CD4-positive, CD25-positive, alpha-beta regulatory T cell (primary cell): ENCODE data around the gene CTH. TPM values are rescaled to one million over a fixed set of nuclear protein-coding genes. Genes with fewer than 3 reads are reported as not detected.
A peak's percentile ranks its signal among the peaks of the same experiment; 100 is the strongest.
"Not testable (repeated sequence)": the region's sequence is repeated elsewhere in the genome, so short reads cannot be mapped to it uniquely, and the experiment has no call there.

Experiments
- ATAC-seq, 2 donors: fragments of 150-1000 bp; cut with Tn5 transposase; one replicate each; pipeline ENCODE4 v1.10.0; 2021; ENCODE audit warnings: low read depth in 2 of 2, moderate number of reproducible peaks in 2 of 2, moderate library complexity in 1 of 2
- DNase-seq, 3 donors: peaks; one replicate each; pipeline versions ENCODE4 v3.0.0 to v3.0.0-alpha.2; 2012 to 2022; ENCODE audit warnings: mixed read lengths in 1 of 3
- H3K27ac ChIP-seq: one replicate; pipeline ENCODE4 v1.7.0; 2013; ENCODE audit warnings: mild to moderate bottlenecking, low read length; ENCODE audit not compliant: insufficient read depth, poor library complexity, severe bottlenecking
- H3K27me3 ChIP-seq: one replicate; pipeline ENCODE4 v1.7.0; 2013; ENCODE audit warnings: low read length; ENCODE audit not compliant: control insufficient read depth, insufficient read depth
- H3K36me3 ChIP-seq: one replicate; pipeline ENCODE4 v1.7.0; 2013; ENCODE audit warnings: mild to moderate bottlenecking, low read length, moderate library complexity; ENCODE audit not compliant: control insufficient read depth, insufficient read depth
- H3K4me1 ChIP-seq: 2 replicates; pipeline ENCODE4 v1.7.0; 2013; ENCODE audit warnings: mild to moderate bottlenecking, low read length; ENCODE audit not compliant: insufficient read depth, control insufficient read depth, poor library complexity, severe bottlenecking
- H3K4me3 ChIP-seq: one replicate; pipeline ENCODE4 v1.7.0; 2013; ENCODE audit warnings: low read depth, mild to moderate bottlenecking, low read length, moderate library complexity
- H3K9me3 ChIP-seq, 2 experiments: 1 replicate in 1 of 2; 2 replicates in 1 of 2; pipeline ENCODE4 v1.7.0; 2013; ENCODE audit warnings: low read length in 2 of 2, mild to moderate bottlenecking in 1 of 2, moderate library complexity in 1 of 2; ENCODE audit not compliant: control insufficient read depth in 2 of 2
- H3K27ac Mint-ChIP-seq, 3 donors: one replicate each; pipeline ENCODE4 v1.8.0; 2020 to 2022; ENCODE audit warnings: mild to moderate bottlenecking in 3 of 3, mixed read lengths in 3 of 3, moderate library complexity in 2 of 3
- H3K27me3 Mint-ChIP-seq: one replicate; pipeline ENCODE4 v1.8.0; 2022; ENCODE audit warnings: mild to moderate bottlenecking, mixed read lengths
- H3K36me3 Mint-ChIP-seq: one replicate; pipeline ENCODE4 v1.8.0; 2020; ENCODE audit warnings: mixed read lengths
- H3K4me1 Mint-ChIP-seq, 4 donors: one replicate each; pipeline ENCODE4 v1.8.0; 2020 to 2022; ENCODE audit warnings: mixed read lengths in 4 of 4, mild to moderate bottlenecking in 1 of 4
- H3K4me3 Mint-ChIP-seq, 4 donors: one replicate each; pipeline ENCODE4 v1.8.0; 2020 to 2022; ENCODE audit warnings: mild to moderate bottlenecking in 4 of 4, mixed read lengths in 4 of 4, moderate library complexity in 3 of 4
- H3K9me3 Mint-ChIP-seq, 7 donors: one replicate each; pipeline ENCODE4 v1.8.0; 2020 to 2022; ENCODE audit warnings: mixed read lengths in 7 of 7, mild to moderate bottlenecking in 3 of 7, moderate library complexity in 2 of 7
- polyA plus RNA-seq, 4 donors: library from polyadenylated mRNA; unstranded; fragments of 300-500 nt; fragmentation: Illumina TruSeq; gene quantifications; one replicate each; pipeline ENCODE4 v1.2.3, GENCODE V29; 2021
- total RNA-seq: library from RNA; stranded (reverse); gene quantifications from one replicate; pipeline ENCODE4 v1.2.3, GENCODE V29; 2022

CTH gene
- total and polyA plus RNA-seq, 5 donors from 2014 or later, result 0.71 to 4.6 (median 2.0) TPM; not detected in 1

DNA sequence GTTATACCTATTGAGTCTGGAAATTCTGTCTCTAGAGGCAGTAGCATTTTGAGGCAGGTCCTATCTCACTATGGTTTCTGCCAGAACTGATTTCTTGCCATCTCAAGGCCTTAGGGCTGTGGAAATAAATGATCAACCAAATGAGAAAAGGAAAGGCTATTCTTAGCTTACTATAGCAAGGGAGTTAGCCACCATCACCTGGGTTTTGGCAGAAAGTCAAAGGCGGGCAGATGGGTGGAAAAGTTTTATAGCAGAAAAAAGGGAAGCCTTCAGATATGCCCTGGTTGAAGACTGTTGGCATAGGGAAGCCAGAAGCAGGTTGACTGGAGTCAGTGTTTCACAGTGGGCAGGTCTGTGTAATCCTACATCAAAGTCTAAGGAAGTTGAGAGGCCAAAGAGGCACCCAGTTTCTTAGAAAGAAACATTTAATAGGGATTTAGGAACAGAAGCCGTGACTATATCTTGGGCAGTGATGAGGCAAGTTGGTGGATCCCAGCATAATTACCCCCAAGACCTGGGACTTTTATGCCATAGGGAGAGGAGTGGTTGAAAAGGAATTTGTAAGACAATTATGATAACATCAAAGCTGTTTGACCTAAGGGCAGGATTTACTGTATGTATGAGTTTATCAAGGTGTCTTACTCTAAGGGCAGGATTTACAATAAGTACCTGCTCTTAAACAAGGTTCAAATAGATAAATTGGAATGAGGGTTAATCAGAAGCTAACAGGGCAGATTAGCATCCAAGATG lies 29.7 kb downstream of the CTH start:
- Histone ChIP-seq H3K27me3 (no peaks in the 10 kb centered on the region), H3K36me3 (no peaks in the 10 kb centered on the region), H3K4me3 (no peak overlapping the region), H3K4me1 (no peaks in the 10 kb centered on the region), H3K9me3 (no peaks in the 10 kb centered on the region), H3K27ac (no peak overlapping the region)
- Mint-ChIP-seq H3K9me3 (no peaks in the 10 kb centered on the region), H3K36me3 (peaks cover 8% of the 10 kb centered on the region), H3K4me1 (no peaks in the 10 kb centered on the region), H3K4me3 (no peak overlapping the region), H3K27me3 (no peaks in the 10 kb centered on the region), H3K27ac (no peak overlapping the region)
- ATAC-seq (no peak), DNase-seq (no peak)

DNA sequence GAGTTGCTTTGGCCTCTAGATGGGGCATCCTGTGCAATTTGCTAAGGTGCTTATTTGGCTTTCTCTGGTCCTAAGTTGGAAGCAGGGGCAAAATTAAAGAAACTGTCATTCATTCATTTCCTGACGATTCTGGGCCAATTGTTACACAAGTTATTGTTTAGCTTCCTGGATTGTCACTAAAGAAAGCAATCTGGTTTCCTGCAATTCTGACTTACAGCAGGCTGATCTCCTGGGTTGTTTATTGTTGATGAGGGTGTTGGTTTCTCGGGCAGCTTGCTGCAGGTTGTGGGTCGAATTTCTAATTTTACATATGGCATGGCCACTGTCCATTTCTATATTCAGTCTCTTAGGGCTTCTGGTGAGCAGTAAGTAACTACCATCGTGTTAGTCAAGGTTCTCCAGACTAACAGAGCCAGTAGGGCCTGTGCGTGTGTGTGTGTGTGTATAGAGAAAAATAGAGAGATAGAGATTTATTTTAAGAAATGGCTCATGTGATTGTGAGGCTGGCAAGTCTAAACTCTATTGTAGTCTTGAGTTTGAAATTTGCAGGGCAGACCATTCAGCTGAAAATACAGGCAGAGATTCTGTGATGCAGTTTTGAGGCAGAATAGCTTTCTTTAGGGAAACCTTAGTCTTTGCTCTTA lies 30.4 kb downstream of the CTH start:
- H3K4me3 Mint-ChIP-seq, result no peak overlapping the region
- H3K9me3 ChIP-seq, result no peaks in the 10 kb centered on the region
- H3K27me3 ChIP-seq, result no peaks in the 10 kb centered on the region
- H3K27ac ChIP-seq, result no peak overlapping the region
- no peaks in the 10 kb centered on the region for H3K9me3 Mint-ChIP-seq
- H3K27ac Mint-ChIP-seq, result no peak overlapping the region
- no peaks in the 10 kb centered on the region for H3K36me3 ChIP-seq
- ATAC-seq, result no peak
- H3K4me3 ChIP-seq, result no peak overlapping the region
- H3K4me1 Mint-ChIP-seq, result no peaks in the 10 kb centered on the region
- peaks cover 8% of the 10 kb centered on the region for H3K36me3 Mint-ChIP-seq
- no peaks in the 10 kb centered on the region for H3K27me3 Mint-ChIP-seq
- H3K4me1 ChIP-seq, result no peaks in the 10 kb centered on the region
- DNase-seq, result no peak

DNA sequence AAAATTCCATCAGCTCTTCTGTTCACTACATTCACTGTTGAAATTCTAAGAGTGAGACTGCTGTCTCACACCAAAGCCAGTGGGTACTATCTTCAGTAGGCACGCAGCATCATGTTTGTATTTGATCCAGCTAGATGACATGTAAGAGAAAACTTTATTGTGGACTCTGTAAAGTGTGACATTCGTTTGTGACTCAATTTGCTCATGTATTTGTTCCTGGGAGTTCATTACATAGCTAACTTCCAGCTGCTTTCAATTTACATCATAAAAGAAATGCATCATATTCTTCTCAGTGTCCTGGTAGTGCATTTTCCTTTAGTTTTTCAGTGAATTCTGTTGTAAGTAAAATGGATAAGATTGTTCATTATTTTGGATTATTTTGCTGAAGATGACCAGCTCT lies 31.4 kb downstream of the CTH start:
- no peak overlapping the region for H3K27ac Mint-ChIP-seq
- ATAC-seq, result no peak
- Histone ChIP-seq H3K36me3 (no peaks in the 10 kb centered on the region), H3K9me3 (no peaks in the 10 kb centered on the region), H3K4me3 (no peak overlapping the region), H3K27ac (no peak overlapping the region), H3K27me3 (no peaks in the 10 kb centered on the region), H3K4me1 (no peaks in the 10 kb centered on the region)
- no peaks in the 10 kb centered on the region for H3K9me3 Mint-ChIP-seq
- no peaks in the 10 kb centered on the region for H3K27me3 Mint-ChIP-seq
- peaks cover 6% of the 10 kb centered on the region for H3K36me3 Mint-ChIP-seq
- no peak overlapping the region for H3K4me3 Mint-ChIP-seq
- DNase-seq, result no peak
- H3K4me1 Mint-ChIP-seq, result no peaks in the 10 kb centered on the region

DNA sequence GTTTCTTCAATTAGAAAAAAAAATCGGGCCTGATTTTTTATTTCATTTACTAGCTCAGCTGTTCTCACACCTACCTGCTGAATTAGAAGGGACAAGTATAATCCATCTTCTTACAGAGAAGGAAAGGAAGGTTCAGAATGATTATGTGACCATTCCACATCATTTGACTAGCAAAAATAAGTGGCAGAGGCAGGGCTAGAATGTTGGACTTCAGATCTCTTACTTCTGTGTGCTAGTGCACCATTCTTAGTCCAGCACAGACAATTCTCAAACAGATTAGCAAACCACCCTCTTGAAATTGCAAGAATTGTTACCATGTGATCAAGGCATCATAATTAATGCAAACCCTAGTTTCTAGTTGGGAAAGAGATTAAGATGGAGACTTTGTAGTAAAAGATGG lies 32.7 kb downstream of the CTH start:
- H3K4me1 Mint-ChIP-seq, result no peaks in the 10 kb centered on the region
- ATAC-seq (no peak), DNase-seq (no peak)
- no peaks in the 10 kb centered on the region for H3K27me3 Mint-ChIP-seq
- H3K27ac Mint-ChIP-seq, result no peak overlapping the region
- Histone ChIP-seq H3K27ac (no peak overlapping the region), H3K27me3 (no peaks in the 10 kb centered on the region), H3K4me1 (no peaks in the 10 kb centered on the region), H3K9me3 (no peaks in the 10 kb centered on the region), H3K4me3 (no peak overlapping the region), H3K36me3 (no peaks in the 10 kb centered on the region)
- no peaks in the 10 kb centered on the region for H3K36me3 Mint-ChIP-seq
- H3K4me3 Mint-ChIP-seq, result no peak overlapping the region
- H3K9me3 Mint-ChIP-seq, result no peaks in the 10 kb centered on the region

DNA sequence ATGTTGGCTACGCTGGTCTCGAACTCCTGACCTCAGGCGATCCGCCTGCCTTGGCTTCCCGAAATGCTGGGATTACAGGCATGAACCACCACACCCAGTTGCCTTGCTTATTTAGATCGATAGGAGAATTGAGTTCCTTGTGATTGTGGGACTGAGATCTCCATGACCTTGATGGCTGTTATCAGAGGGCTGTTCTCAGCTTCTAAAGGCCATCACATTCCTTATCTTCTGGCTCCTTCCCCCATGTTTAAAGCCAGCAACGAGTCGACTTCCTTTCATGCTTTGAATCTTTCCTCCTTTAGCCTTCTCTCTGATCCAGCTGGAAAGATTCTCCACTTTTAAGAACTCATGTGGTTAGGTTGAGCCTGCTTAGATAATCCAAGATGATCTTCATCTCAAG lies 38.0 kb downstream of the CTH start:
- H3K9me3 Mint-ChIP-seq, result no peaks in the 10 kb centered on the region
- peaks cover 15% of the 10 kb centered on the region for H3K27me3 Mint-ChIP-seq
- H3K4me1 ChIP-seq, result no peaks in the 10 kb centered on the region
- DNase-seq (no peak), ATAC-seq (no peak)
- peaks cover 0 to 3% (median 0%) of the 10 kb centered on the region in 4 donors for H3K4me1 Mint-ChIP-seq
- no peaks in the 10 kb centered on the region for H3K27me3 ChIP-seq
- no peak overlapping the region for H3K4me3 ChIP-seq
- no peak overlapping the region for H3K4me3 Mint-ChIP-seq
- H3K27ac Mint-ChIP-seq, result no peak overlapping the region
- H3K27ac ChIP-seq, result no peak overlapping the region
- H3K9me3 ChIP-seq, result no peaks in the 10 kb centered on the region
- no peaks in the 10 kb centered on the region for H3K36me3 ChIP-seq
- H3K36me3 Mint-ChIP-seq, result no peaks in the 10 kb centered on the region

DNA sequence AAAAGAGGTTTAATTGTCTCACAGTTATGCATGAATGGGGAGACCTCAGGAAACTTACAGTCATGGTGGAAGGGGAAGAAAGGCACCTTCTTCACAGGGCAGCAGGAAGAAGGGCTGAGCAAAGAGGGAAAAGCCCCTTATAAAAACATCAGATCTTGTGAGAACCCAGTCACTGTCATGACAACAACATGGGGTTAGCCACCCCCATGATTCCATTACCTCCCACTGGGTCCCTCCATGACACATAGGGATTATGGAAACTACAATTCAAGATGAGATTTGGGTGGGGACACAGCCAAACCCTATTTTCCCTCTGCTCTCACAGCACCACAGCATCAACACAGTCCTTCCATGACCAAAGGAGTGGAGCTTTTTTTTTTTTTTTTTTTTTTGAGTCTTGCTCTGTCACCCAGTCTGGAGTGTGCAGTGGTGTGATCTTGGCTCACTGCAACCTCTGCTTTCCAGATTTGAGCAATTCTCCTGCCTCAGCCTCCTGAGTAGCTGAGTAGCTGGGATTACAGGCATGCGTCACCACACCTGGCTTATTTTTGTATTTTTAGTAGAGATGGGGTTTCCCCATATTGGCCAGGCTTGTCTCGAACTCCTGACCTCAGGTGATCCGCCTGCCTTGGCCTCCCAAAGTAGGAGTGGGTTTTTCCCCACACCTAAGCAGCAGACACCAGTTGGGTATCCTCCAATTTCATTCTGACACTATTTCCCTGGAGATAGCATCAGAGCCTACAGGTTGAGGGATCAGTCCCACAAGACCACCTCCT lies 41.3 kb downstream of the CTH start:
- H3K4me1 Mint-ChIP-seq, ATAC-seq, H3K4me3 Mint-ChIP-seq, H3K9me3 ChIP-seq, H3K36me3 ChIP-seq, H3K36me3 Mint-ChIP-seq, H3K9me3 Mint-ChIP-seq, H3K27ac ChIP-seq, H3K27me3 ChIP-seq, H3K4me3 ChIP-seq, H3K4me1 ChIP-seq, DNase-seq: not testable (repeated sequence)
- Mint-ChIP-seq H3K27ac (peak overlapping the region in 1 of 3 donors; percentile 4), H3K27me3 (peaks cover 15% of the 10 kb centered on the region)

DNA sequence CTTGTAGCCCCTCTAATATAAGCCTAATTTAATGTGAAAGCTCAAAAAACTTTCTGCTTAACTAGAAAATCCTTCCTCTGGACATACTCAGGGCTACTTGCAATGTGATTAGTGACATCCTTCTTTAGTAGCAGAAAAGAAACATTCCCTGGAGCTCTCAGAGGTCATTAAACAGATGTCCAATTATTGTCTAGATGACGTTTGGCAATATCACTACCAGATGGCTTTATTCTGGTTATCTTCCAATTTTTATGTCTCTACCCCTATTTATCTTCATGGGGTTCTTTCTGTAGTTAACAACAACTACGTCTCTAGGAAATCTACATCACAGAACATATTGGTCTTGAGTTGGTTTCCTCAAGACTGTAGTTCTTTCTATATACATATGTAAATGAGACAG lies 44.2 kb downstream of the CTH start:
- H3K9me3 Mint-ChIP-seq, result peaks cover 0 to 1% (median 0%) of the 10 kb centered on the region in 7 donors
- no peak overlapping the region for H3K4me3 Mint-ChIP-seq
- H3K27me3 ChIP-seq, result no peaks in the 10 kb centered on the region
- ATAC-seq (no peak), DNase-seq (no peak)
- H3K9me3 ChIP-seq, result no peaks in the 10 kb centered on the region
- peaks cover 10% of the 10 kb centered on the region for H3K27me3 Mint-ChIP-seq
- no peaks in the 10 kb centered on the region for H3K36me3 Mint-ChIP-seq
- no peaks in the 10 kb centered on the region for H3K36me3 ChIP-seq
- H3K4me1 ChIP-seq, result no peaks in the 10 kb centered on the region
- no peak overlapping the region for H3K27ac Mint-ChIP-seq
- peaks cover 0 to 3% (median 0%) of the 10 kb centered on the region in 4 donors for H3K4me1 Mint-ChIP-seq
- no peak overlapping the region for H3K4me3 ChIP-seq
- no peak overlapping the region for H3K27ac ChIP-seq
